Osteoblast (primary cell): Measurements from ENCODE around the gene FGF23. TPM values are rescaled to one million over a fixed set of nuclear protein-coding genes. Genes with fewer than 3 reads are reported as not detected.

Experiments used
- DNase-seq: peaks from one replicate; pipeline ENCODE4 v3.0.0; 2011; ENCODE audit warnings: low spot score, mixed read lengths; ENCODE audit not compliant: insufficient read length; ENCODE audit errors: missing footprints
- H2AFZ ChIP-seq: 2 replicates; pipeline ENCODE4 v1.6.0; 2011; ENCODE audit warnings: mild to moderate bottlenecking, low read length
- H3K27ac ChIP-seq: 2 replicates; pipeline ENCODE4 v1.5.1; 2011; ENCODE audit warnings: mild to moderate bottlenecking, low read depth, low read length, moderate library complexity
- H3K27me3 ChIP-seq: 2 replicates; pipeline ENCODE4 v1.6.0; 2012; ENCODE audit warnings: mild to moderate bottlenecking, control low read depth, inconsistent platforms, low read length, moderate library complexity; ENCODE audit not compliant: insufficient read depth
- H3K36me3 ChIP-seq: 2 replicates; pipeline ENCODE4 v1.5.1; 2011; ENCODE audit warnings: mild to moderate bottlenecking, low read length, control low read depth, moderate library complexity; ENCODE audit not compliant: insufficient read depth
- H3K4me1 ChIP-seq: 2 replicates; pipeline ENCODE4 v1.5.1; 2011; ENCODE audit warnings: mild to moderate bottlenecking, low read length, control low read depth, moderate library complexity; ENCODE audit not compliant: insufficient read depth
- H3K4me2 ChIP-seq: 2 replicates; pipeline ENCODE4 v1.6.0; 2011; ENCODE audit warnings: mild to moderate bottlenecking, low read length; ENCODE audit not compliant: insufficient read depth
- H3K4me3 ChIP-seq: fragments of 200-600 bp; sonication (generic); 3 replicates; pipeline ENCODE4 v1.5.1; 2012; ENCODE audit warnings: mild to moderate bottlenecking, low read length, inconsistent platforms; ENCODE audit not compliant: insufficient read depth
- H3K79me2 ChIP-seq: 2 replicates; pipeline ENCODE4 v1.6.0; 2012; ENCODE audit warnings: mild to moderate bottlenecking, low read length, control low read depth, inconsistent platforms; ENCODE audit not compliant: insufficient read depth
- H3K9me3 ChIP-seq: 2 replicates; pipeline ENCODE4 v1.5.1; 2011; ENCODE audit warnings: low read depth, low read length, control low read depth
- H4K20me1 ChIP-seq: 2 replicates; pipeline ENCODE4 v1.6.0; 2012; ENCODE audit warnings: mild to moderate bottlenecking, low read length, control low read depth; ENCODE audit not compliant: insufficient read depth
- total RNA-seq: library from RNA; depleted of rRNA; stranded (reverse); fragments of >200 nt; gene quantifications from 2 replicates; pipeline ENCODE4 v1.2.3, GENCODE V29; 2012
- TF ChIP-seq, protein P1 (sequence below): IDR thresholded peaks from 2 replicates; pipeline ENCODE4 v1.5.1; 2011; ENCODE audit warnings: mild to moderate bottlenecking, low read depth, low read length, moderate library complexity; ENCODE audit errors: extremely low read depth

FGF23 gene
- total RNA-seq, 1 donor, result not detected

- H3K9me3 ChIP-seq, result no peaks in the 10 kb centered on the region
- no peak overlapping the region for H3K27ac ChIP-seq
- DNase-seq, result peak; percentile 88
- H3K4me1 ChIP-seq, result no peaks in the 10 kb centered on the region
- TF ChIP-seq, protein P1, sequence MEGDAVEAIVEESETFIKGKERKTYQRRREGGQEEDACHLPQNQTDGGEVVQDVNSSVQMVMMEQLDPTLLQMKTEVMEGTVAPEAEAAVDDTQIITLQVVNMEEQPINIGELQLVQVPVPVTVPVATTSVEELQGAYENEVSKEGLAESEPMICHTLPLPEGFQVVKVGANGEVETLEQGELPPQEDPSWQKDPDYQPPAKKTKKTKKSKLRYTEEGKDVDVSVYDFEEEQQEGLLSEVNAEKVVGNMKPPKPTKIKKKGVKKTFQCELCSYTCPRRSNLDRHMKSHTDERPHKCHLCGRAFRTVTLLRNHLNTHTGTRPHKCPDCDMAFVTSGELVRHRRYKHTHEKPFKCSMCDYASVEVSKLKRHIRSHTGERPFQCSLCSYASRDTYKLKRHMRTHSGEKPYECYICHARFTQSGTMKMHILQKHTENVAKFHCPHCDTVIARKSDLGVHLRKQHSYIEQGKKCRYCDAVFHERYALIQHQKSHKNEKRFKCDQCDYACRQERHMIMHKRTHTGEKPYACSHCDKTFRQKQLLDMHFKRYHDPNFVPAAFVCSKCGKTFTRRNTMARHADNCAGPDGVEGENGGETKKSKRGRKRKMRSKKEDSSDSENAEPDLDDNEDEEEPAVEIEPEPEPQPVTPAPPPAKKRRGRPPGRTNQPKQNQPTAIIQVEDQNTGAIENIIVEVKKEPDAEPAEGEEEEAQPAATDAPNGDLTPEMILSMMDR, result peak; percentile 68
- no peak overlapping the region for H2AFZ ChIP-seq
- H3K4me2 ChIP-seq, result no peak overlapping the region
- H4K20me1 ChIP-seq, result no peaks in the 10 kb centered on the region
- H3K36me3 ChIP-seq, result no peaks in the 10 kb centered on the region
- H3K79me2 ChIP-seq, result no peaks in the 10 kb centered on the region
- peaks cover 28% of the 10 kb centered on the region for H3K27me3 ChIP-seq
- no peak overlapping the region for H3K4me3 ChIP-seq
Observed at GRCh38 chr12:4421590-4422031, 42.1 kb upstream of the FGF23 start.

GRCh38 chr12:4420138-4420670 lies 40.7 kb upstream of the FGF23 start:
- Histone ChIP-seq H3K4me1 (no peaks in the 10 kb centered on the region), H3K27ac (no peak overlapping the region), H4K20me1 (no peaks in the 10 kb centered on the region), H3K27me3 (peaks cover 28% of the 10 kb centered on the region), H3K79me2 (no peaks in the 10 kb centered on the region), H3K9me3 (no peaks in the 10 kb centered on the region), H2AFZ (no peak overlapping the region), H3K4me3 (no peak overlapping the region), H3K36me3 (no peaks in the 10 kb centered on the region), H3K4me2 (no peak overlapping the region)
- TF ChIP-seq, protein P1, result no peak
- DNase-seq, result no peak

GRCh38 chr12:4418913-4419312 lies 39.4 kb upstream of the FGF23 start:
- Histone ChIP-seq H2AFZ (no peak overlapping the region), H3K4me2 (no peak overlapping the region), H4K20me1 (no peaks in the 10 kb centered on the region), H3K79me2 (no peaks in the 10 kb centered on the region), H3K27me3 (peaks cover 30% of the 10 kb centered on the region), H3K9me3 (no peaks in the 10 kb centered on the region), H3K36me3 (no peaks in the 10 kb centered on the region), H3K4me1 (no peaks in the 10 kb centered on the region), H3K27ac (no peak overlapping the region), H3K4me3 (no peak overlapping the region)
- DNase-seq, result no peak
- TF ChIP-seq, protein P1, result no peak

DNA sequence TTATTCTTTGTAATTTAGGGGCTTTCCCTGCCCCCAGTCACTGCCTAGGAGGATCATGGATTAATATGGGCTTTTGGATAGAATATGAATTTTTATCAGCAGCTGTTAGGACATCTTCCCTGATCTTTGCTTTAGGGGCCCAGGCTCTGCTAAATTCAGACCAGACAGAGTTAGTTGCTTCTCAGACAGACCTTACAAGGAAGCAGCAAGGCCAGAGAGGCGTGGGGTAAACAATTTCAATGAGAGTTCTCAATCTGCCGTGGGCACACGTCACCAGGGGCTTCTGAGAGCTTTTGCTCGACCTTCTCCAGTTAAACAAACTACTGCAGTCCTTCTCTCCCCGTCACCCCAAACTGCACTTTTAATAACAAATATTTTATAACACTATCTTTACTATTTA lies 38.4 kb upstream of the FGF23 start:
- Histone ChIP-seq H3K4me3 (no peak overlapping the region), H3K4me2 (no peak overlapping the region), H3K9me3 (no peaks in the 10 kb centered on the region), H3K27ac (no peak overlapping the region), H3K27me3 (peaks cover 36% of the 10 kb centered on the region), H4K20me1 (no peaks in the 10 kb centered on the region), H3K79me2 (no peaks in the 10 kb centered on the region), H3K4me1 (no peaks in the 10 kb centered on the region), H2AFZ (no peak overlapping the region), H3K36me3 (no peaks in the 10 kb centered on the region)
- TF ChIP-seq, protein P1, result no peak
- DNase-seq, result no peak
